HuH-7.5 (cell line): Measurements from ENCODE around the gene MBNL2.

Source experiments
- DNase-seq: peaks from one replicate; pipeline ENCODE4 v3.0.0; 2011; ENCODE audit warnings: low spot score

Gene MBNL2

GRCh38 chr13:97327506-97328221 is 105.5 kb downstream of the MBNL2 start:
- DNase-seq: no peak

GRCh38 chr13:97328222-97328790 is 106.2 kb downstream of the MBNL2 start:
- no peak for DNase-seq

- no peak for DNase-seq
Observed at GRCh38 chr13:97329331-97329730, 107.2 kb downstream of the MBNL2 start.

- no peak for DNase-seq
Observed at GRCh38 chr13:97330448-97330847, 108.3 kb downstream of the MBNL2 start.

- no peak for DNase-seq
Observed at GRCh38 chr13:97332742-97333141, 110.6 kb downstream of the MBNL2 start.

- DNase-seq: no peak
Observed at GRCh38 chr13:97333983-97334382, 111.8 kb downstream of the MBNL2 start.

- DNase-seq: no peak
Observed at GRCh38 chr13:97334690-97335089, 112.6 kb downstream of the MBNL2 start.

GRCh38 chr13:97335488-97336134 is 113.5 kb downstream of the MBNL2 start:
- no peak for DNase-seq

- DNase-seq: no peak
Observed at GRCh38 chr13:97337985-97338499, 115.9 kb downstream of the MBNL2 start.

- no peak for DNase-seq
Observed at GRCh38 chr13:97338571-97338970, 116.4 kb downstream of the MBNL2 start.

GRCh38 chr13:97339019-97339987 is 117.2 kb downstream of the MBNL2 start:
- DNase-seq: no peak

- no peak for DNase-seq
Observed at GRCh38 chr13:97339988-97340749, 118.0 kb downstream of the MBNL2 start.

- DNase-seq: no peak
Observed at GRCh38 chr13:97341135-97341534, 119.0 kb downstream of the MBNL2 start.

- DNase-seq: no peak
Observed at GRCh38 chr13:97342136-97342535, 120.0 kb downstream of the MBNL2 start.

GRCh38 chr13:97342936-97343335 is 120.8 kb downstream of the MBNL2 start:
- no peak for DNase-seq

GRCh38 chr13:97344265-97345175 is 122.4 kb downstream of the MBNL2 start:
- peak; percentile 13 for DNase-seq

GRCh38 chr13:97346097-97346496 is 124.0 kb downstream of the MBNL2 start:
- no peak for DNase-seq

GRCh38 chr13:97346561-97347254 is 124.6 kb downstream of the MBNL2 start:
- DNase-seq: no peak

- no peak for DNase-seq
Observed at GRCh38 chr13:97347255-97347932, 125.3 kb downstream of the MBNL2 start.
